GM21576 (cell line): ENCODE measurements around the gene POP5.
"Not testable (repeated sequence)": the region's sequence is repeated elsewhere in the genome, so short reads cannot be mapped to it uniquely, and the experiment has no call there.

Experiments
- ATAC-seq: cut with Tn5 transposase; IDR thresholded peaks from one replicate; pipeline ENCODE4 v1.9.1; 2021; ENCODE audit warnings: mild to moderate bottlenecking, moderate library complexity; ENCODE audit not compliant: unreplicated experiment

Gene POP5

GRCh38 chr12:120580787-120581723 lies at the start of gene POP5:
TSS of gene POP5 (minus strand) at chr12:120581402. CDS start at chr12:120581362, 40 bp downstream.
- peak; percentile 88 for ATAC-seq

- no peak for ATAC-seq
Measured at GRCh38 chr12:120630104-120630892, 49.1 kb upstream of the POP5 start.

GRCh38 chr12:120628919-120629318 lies 47.7 kb upstream of the POP5 start:
- no peak for ATAC-seq

- no peak for ATAC-seq
Measured at GRCh38 chr12:120625557-120626419, 44.6 kb upstream of the POP5 start.

- ATAC-seq: no peak
Measured at GRCh38 chr12:120620624-120621023, 39.4 kb upstream of the POP5 start.

- no peak for ATAC-seq
Measured at GRCh38 chr12:120618954-120619615, 37.9 kb upstream of the POP5 start.

- not testable (repeated sequence) for ATAC-seq
Measured at GRCh38 chr12:120617767-120618166, 36.6 kb upstream of the POP5 start.

GRCh38 chr12:120617193-120617592 lies 36.0 kb upstream of the POP5 start:
- not testable (repeated sequence) for ATAC-seq

GRCh38 chr12:120614848-120615247 lies 33.6 kb upstream of the POP5 start:
- ATAC-seq: no peak

- not testable (repeated sequence) for ATAC-seq
Measured at GRCh38 chr12:120611534-120611933, 30.3 kb upstream of the POP5 start.

- no peak for ATAC-seq
Measured at GRCh38 chr12:120610560-120610959, 29.4 kb upstream of the POP5 start.

- ATAC-seq: not testable (repeated sequence)
Measured at GRCh38 chr12:120602416-120602815, 21.2 kb upstream of the POP5 start.

- ATAC-seq: no peak
Measured at GRCh38 chr12:120599672-120600552, 18.7 kb upstream of the POP5 start.

GRCh38 chr12:120598674-120599463 lies 17.7 kb upstream of the POP5 start:
- ATAC-seq: no peak

- ATAC-seq: no peak
Measured at GRCh38 chr12:120597861-120598260, 16.7 kb upstream of the POP5 start.

GRCh38 chr12:120596901-120597300 lies 15.7 kb upstream of the POP5 start:
- ATAC-seq: no peak

- ATAC-seq: no peak
Measured at GRCh38 chr12:120592121-120593049, 11.2 kb upstream of the POP5 start.
